K562 (cell line): ENCODE results near the gene TMCC1.

Source experiments
- CBX3 ChIP-seq, 2 experiments: IDR thresholded peaks; 1 replicate in 1 of 2; 2 replicates in 1 of 2; pipeline ENCODE4 v1.6.1; 2012; ENCODE audit warnings: inconsistent platforms in 2 of 2, low read length in 2 of 2, borderline replicate concordance in 1 of 2, control low read depth in 1 of 2
- CHCHD3 ChIP-seq: fragments of 250-450 bp; sonication (Bioruptor Pico); IDR thresholded peaks from 2 replicates; pipeline ENCODE4 v2.1.2; 2022; ENCODE audit warnings: mild to moderate bottlenecking
- ELF1 ChIP-seq: fragments of 200-800 bp; sonication (Bioruptor generic); IDR thresholded peaks from 2 replicates; pipeline ENCODE4 v1.6.1; 2016; ENCODE audit warnings: missing genetic modification characterization, missing compliant biosample characterization
- ZFP1 ChIP-seq: fragments of 450-650 bp; formaldehyde crosslinking; IDR thresholded peaks from 2 replicates; pipeline ENCODE4 v1.4.0; 2020; ENCODE audit warnings: mild to moderate bottlenecking, mixed read lengths
- ZKSCAN1 ChIP-seq: fragments of 150-350 bp; IDR thresholded peaks from 2 replicates; pipeline ENCODE4 v1.6.1; 2016; ENCODE audit warnings: low read depth, low read length
- ZNF140 ChIP-seq: fragments of 250-450 bp; sonication (Bioruptor Pico); IDR thresholded peaks from 2 replicates; pipeline ENCODE4 v1.8.0; 2021; ENCODE audit warnings: moderate library complexity, mild to moderate bottlenecking, inconsistent platforms

DNA sequence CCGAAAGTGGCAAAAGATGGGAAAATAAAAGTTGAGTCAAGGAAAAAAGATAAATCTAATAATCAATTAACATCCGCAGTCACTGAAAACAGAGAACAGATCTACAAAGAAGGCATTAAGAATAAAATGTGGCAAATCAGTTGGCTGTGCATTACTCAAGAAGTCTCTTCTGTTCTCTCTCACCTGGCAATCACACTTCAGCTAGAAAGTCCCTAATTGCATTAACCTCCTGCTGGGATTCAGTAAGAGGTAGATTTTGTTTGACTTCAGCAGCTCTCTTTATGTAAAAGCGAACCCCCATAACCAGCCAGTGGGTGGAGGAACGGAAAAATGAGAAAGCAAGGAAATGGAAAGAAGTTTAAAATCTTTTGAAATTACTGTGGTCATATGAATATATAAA is 192.3 kb downstream of the TMCC1 start:
- TF ChIP-seq CBX3 (IDR thresholded peaks at IDR 0.05; ENCODE audit: borderline replicate concordance in 1 of 2, low read length in 2 of 2) (no peak), ZNF140 (CRISPR knock-in tag) (no peak), ELF1 (tag) (no peak), CHCHD3 (no peak), ZKSCAN1 (no peak), ZFP1 (CRISPR knock-in tag) (no peak)
